ENCODE results near the gene TMED8. TPM values are rescaled to one million over a fixed set of nuclear protein-coding genes. Genes with fewer than 3 reads are reported as not detected.
"Not testable (repeated sequence)": the region's sequence is repeated elsewhere in the genome, so short reads cannot be mapped to it uniquely, and the experiment has no call there.

TMED8 gene
- total and polyA plus RNA-seq, 2 of the 13 experiments (the other 11 are each of a cell fraction or from before 2014, with no cell fraction given), result 6.0 to 11.7 TPM

DNA sequence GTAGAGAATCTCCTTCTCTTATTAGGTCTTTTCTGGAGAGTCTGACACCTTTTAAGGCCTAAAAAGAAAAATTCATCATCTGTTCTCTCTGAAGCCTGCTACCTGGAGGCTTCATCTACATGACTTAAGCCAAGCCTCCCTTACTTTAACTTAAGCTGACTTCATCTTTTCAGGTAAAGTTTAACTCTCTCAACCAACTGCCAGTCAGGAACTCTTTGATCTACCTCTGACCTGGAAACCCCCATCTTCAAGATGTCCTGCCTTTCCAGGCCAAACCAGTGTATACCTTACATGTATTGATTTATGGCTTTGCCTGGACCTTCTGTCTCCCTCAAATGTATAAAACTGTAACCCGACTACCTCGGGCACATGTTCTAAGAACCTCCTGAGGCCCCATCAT lies 38.6 kb downstream of the TMED8 start (continued):
- TF ChIP-seq, protein P1, sequence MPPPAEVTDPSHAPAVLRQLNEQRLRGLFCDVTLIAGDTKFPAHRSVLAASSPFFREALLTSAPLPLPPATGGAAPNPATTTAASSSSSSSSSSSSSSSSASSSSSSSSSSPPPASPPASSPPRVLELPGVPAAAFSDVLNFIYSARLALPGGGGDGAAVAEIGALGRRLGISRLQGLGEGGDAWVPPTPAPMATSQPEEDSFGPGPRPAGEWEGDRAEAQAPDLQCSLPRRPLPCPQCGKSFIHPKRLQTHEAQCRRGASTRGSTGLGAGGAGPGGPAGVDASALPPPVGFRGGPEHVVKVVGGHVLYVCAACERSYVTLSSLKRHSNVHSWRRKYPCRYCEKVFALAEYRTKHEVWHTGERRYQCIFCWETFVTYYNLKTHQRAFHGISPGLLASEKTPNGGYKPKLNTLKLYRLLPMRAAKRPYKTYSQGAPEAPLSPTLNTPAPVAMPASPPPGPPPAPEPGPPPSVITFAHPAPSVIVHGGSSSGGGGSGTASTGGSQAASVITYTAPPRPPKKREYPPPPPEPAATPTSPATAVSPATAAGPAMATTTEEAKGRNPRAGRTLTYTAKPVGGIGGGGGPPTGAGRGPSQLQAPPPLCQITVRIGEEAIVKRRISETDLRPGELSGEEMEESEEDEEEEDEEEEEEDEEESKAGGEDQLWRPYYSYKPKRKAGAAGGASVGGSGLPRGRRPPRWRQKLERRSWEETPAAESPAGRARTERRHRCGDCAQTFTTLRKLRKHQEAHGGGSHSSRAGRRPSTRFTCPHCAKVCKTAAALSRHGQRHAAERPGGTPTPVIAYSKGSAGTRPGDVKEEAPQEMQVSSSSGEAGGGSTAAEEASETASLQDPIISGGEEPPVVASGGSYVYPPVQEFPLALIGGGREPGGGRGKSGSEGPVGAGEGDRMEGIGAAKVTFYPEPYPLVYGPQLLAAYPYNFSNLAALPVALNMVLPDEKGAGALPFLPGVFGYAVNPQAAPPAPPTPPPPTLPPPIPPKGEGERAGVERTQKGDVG (CRISPR knock-in tag; IDR thresholded peaks at IDR 0.05; ENCODE audit: borderline replicate concordance), result no peak
- no peak for TF ChIP-seq ZNF382 (CRISPR knock-in tag; IDR thresholded peaks at IDR 0.05; ENCODE audit: borderline replicate concordance)

DNA sequence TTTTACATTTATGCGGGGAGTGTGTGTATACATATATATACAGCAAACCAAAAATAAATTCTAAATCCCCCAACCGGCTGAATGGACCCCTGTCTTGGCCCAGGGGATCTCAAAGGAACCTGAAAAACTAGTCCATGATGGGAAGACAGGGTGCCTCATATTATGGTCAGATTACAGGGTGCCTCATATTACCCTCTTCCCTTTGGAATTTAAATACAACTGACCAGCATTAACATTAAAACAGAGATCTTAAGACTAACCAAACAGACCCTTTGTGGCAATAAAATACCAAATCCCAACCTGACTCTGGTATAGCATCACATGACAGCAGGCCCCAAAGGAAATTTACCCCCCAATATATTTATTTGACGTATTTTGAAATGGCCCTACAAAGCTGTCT lies 39.0 kb downstream of the TMED8 start:
- ChIA-PET CTCF (ENCODE audit: low intra/inter-chr PET ratio, low total read pairs) (no interaction called here), POLR2A (interaction anchor here (0.7 to 1.9 kb wide), 2 partner anchors 17 to 321 kb away, joined by 3 to 8 read pairs; partner anchors contain the start of genes GSTZ1 and POMT2)
- in situ Hi-C loops (cut with HindIII; ENCODE audit: extremely low pct_ligation_motif_present, low pct_unique_long_range_greater_than_20kb) (no loop called here), intact Hi-C loops (cut with micrococcal nuclease; ENCODE audit: unreplicated experiment) (loop anchor here (5.0 kb wide), 1 partner anchor 39 kb away; the partner anchor contains the start of genes SAMD15 and TMED8)
- FAIRE-seq, result no peak
- Histone ChIP-seq H3K9ac (ENCODE audit: insufficient read depth, low read depth, low read length) (no peak overlapping the region), H3K36me3 (replicated peaks in 1 of 2; ENCODE audit: control insufficient read depth in 1 of 2, insufficient read depth in 2 of 2, low read length in 2 of 2) (peaks cover 6 to 13% of the 10 kb centered on the region in 2 experiments), H3K79me2 (ENCODE audit: insufficient read depth, low read length) (no peaks in the 10 kb centered on the region), H2AFZ (ENCODE audit: low read length) (no peak overlapping the region), H3K4me2 (ENCODE audit: low read depth, low read length) (no peak overlapping the region), H3K9me3 (ENCODE audit: low read length) (no peaks in the 10 kb centered on the region), H3K27ac (ENCODE audit: extremely low read length, insufficient read depth, low read length) (no peak overlapping the region), H3K27me3 (ENCODE audit: control insufficient read depth in 1 of 2, insufficient read depth in 2 of 2, low read length in 2 of 2) (no peaks in the 10 kb centered on the region), H3K4me3 (replicated peaks in 1 of 3; ENCODE audit: insufficient read depth in 1 of 3, low read depth in 2 of 3, low read length in 3 of 3) (no peak overlapping the region), H4K20me1 (ENCODE audit: insufficient read depth, low read length) (no peaks in the 10 kb centered on the region), H3K4me1 (ENCODE audit: insufficient read depth, low read length) (peaks cover 13% of the 10 kb centered on the region)
- no peak for TF ChIP-seq SMARCE1 (IDR thresholded peaks at IDR 0.05; ENCODE audit: borderline replicate concordance)
- no peak for DNase-seq (ENCODE audit: low spot score)
- no peak for ATAC-seq
- WGBS (ENCODE audit: low lambda C conversion rate), result 98% methylated on average over 3 of the region's 3 CpGs
- no TSS peak for BruUV-seq (replicated peaks)

DNA sequence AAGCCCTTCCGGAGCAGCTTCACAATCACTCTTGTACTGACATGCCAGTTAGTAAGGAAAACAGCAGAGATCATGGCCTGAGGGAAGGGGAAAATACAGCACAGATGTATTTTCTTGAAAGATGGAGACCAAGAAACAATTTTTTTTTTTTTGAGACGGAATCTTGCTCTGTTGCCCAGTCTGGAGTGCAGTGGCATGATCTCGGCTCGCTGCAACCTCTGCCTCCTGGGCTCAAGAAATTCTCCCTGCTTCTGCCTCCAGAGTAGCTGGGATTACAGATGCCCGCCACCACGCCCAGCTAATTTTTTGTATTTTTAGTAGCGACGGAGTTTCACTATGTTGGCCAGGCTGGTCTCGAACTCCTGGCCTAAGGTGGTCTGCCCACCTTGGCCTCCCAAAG lies 39.6 kb downstream of the TMED8 start:
- H3K4me1 ChIP-seq (ENCODE audit: insufficient read depth, low read length), result peaks cover 13% of the 10 kb centered on the region
- peaks cover 6 to 12% of the 10 kb centered on the region in 2 experiments for H3K36me3 ChIP-seq (replicated peaks in 1 of 2; ENCODE audit: control insufficient read depth in 1 of 2, insufficient read depth in 2 of 2, low read length in 2 of 2)
- H3K27ac ChIP-seq (ENCODE audit: extremely low read length, insufficient read depth, low read length); ATAC-seq; DNase-seq (ENCODE audit: low spot score); CTCF ChIA-PET (ENCODE audit: low intra/inter-chr PET ratio, low total read pairs); H2AFZ ChIP-seq (ENCODE audit: low read length); H3K9me3 ChIP-seq (ENCODE audit: low read length); H3K4me2 ChIP-seq (ENCODE audit: low read depth, low read length); FAIRE-seq; H4K20me1 ChIP-seq (ENCODE audit: insufficient read depth, low read length); BruUV-seq (replicated peaks); H3K9ac ChIP-seq (ENCODE audit: insufficient read depth, low read depth, low read length); H3K79me2 ChIP-seq (ENCODE audit: insufficient read depth, low read length); H3K27me3 ChIP-seq (ENCODE audit: control insufficient read depth in 1 of 2, insufficient read depth in 2 of 2, low read length in 2 of 2); in situ Hi-C loops (cut with HindIII; ENCODE audit: extremely low pct_ligation_motif_present, low pct_unique_long_range_greater_than_20kb); H3K4me3 ChIP-seq (replicated peaks in 1 of 3; ENCODE audit: insufficient read depth in 1 of 3, low read depth in 2 of 3, low read length in 3 of 3): not testable (repeated sequence)
- POLR2A ChIA-PET, result interaction anchor here (0.7 kb wide), 1 partner anchor 321 kb away, joined by 3 read pairs; no protein-coding TSS in a partner anchor
- 99% methylated on average over 9 of the region's 9 CpGs for WGBS (ENCODE audit: low lambda C conversion rate)
- intact Hi-C loops (cut with micrococcal nuclease; ENCODE audit: unreplicated experiment), result loop anchor here (5.0 kb wide), 1 partner anchor 40 kb away; the partner anchor contains the start of genes SAMD15 and TMED8
